Stomach (tissue), 4 donors: ENCODE measurements around the gene ERICH3.

Experiments
- EP300 ChIP-seq: sonication (generic); formaldehyde crosslinking; IDR thresholded peaks from one replicate; pipeline ENCODE4 v1.6.1; 2017; ENCODE audit warnings: antibody characterized with exemption
- POLR2A ChIP-seq, 4 donors: fragments of 450-650 bp; IDR thresholded peaks; one replicate each; pipeline ENCODE4 v1.6.1; 2016; ENCODE audit warnings: antibody characterized with exemption in 4 of 4, control low read depth in 2 of 4, mild to moderate bottlenecking in 1 of 4, moderate library complexity in 1 of 4
- POLR2AphosphoS5 ChIP-seq, 3 donors: sonication (generic); formaldehyde crosslinking; IDR thresholded peaks; one replicate each; pipeline ENCODE4 v1.6.1; 2016; ENCODE audit warnings: antibody characterized with exemption in 3 of 3
- TF ChIP-seq, protein P1 (sequence below), 7 experiments: fragments of 450-650 bp in 4 of 7; fragments of 200-600 bp in 3 of 7; sonication (generic) in 3 of 7; IDR thresholded peaks; one replicate each; pipeline ENCODE4 v1.5.1; 2016 to 2019; ENCODE audit warnings: antibody characterized with exemption in 7 of 7, control low read depth in 2 of 7, mild to moderate bottlenecking in 1 of 7

DNA sequence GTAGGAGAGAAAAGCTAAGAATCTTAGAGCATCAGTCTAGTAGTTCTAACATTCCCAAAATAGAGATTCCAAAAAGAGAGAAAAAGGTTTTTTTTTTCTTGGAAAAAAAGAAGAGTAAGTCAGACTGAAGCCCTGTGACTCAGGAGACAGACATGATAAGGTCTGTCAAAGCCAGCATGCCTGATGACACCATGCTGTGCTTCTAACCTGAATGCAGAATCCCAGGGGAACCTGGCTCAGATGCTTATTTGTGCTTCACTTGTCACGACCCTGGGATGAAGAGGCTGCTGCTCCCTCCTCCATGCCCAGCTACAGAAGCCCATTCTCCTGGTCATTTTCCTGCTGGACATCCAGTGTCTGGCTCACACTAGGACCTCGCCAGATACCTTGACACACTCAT, 44.3 kb downstream of the ERICH3 start:
- TF ChIP-seq, protein P1, sequence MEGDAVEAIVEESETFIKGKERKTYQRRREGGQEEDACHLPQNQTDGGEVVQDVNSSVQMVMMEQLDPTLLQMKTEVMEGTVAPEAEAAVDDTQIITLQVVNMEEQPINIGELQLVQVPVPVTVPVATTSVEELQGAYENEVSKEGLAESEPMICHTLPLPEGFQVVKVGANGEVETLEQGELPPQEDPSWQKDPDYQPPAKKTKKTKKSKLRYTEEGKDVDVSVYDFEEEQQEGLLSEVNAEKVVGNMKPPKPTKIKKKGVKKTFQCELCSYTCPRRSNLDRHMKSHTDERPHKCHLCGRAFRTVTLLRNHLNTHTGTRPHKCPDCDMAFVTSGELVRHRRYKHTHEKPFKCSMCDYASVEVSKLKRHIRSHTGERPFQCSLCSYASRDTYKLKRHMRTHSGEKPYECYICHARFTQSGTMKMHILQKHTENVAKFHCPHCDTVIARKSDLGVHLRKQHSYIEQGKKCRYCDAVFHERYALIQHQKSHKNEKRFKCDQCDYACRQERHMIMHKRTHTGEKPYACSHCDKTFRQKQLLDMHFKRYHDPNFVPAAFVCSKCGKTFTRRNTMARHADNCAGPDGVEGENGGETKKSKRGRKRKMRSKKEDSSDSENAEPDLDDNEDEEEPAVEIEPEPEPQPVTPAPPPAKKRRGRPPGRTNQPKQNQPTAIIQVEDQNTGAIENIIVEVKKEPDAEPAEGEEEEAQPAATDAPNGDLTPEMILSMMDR (IDR thresholded peaks at IDR 0.05), result no peak
- TF ChIP-seq POLR2A (IDR thresholded peaks at IDR 0.05) (no peak), POLR2AphosphoS5 (IDR thresholded peaks at IDR 0.05) (no peak), EP300 (no peak)
